ENCODE results near the gene VPS37C.
"Not testable (repeated sequence)": the region's sequence is repeated elsewhere in the genome, so short reads cannot be mapped to it uniquely, and the experiment has no call there.

VPS37C gene

DNA sequence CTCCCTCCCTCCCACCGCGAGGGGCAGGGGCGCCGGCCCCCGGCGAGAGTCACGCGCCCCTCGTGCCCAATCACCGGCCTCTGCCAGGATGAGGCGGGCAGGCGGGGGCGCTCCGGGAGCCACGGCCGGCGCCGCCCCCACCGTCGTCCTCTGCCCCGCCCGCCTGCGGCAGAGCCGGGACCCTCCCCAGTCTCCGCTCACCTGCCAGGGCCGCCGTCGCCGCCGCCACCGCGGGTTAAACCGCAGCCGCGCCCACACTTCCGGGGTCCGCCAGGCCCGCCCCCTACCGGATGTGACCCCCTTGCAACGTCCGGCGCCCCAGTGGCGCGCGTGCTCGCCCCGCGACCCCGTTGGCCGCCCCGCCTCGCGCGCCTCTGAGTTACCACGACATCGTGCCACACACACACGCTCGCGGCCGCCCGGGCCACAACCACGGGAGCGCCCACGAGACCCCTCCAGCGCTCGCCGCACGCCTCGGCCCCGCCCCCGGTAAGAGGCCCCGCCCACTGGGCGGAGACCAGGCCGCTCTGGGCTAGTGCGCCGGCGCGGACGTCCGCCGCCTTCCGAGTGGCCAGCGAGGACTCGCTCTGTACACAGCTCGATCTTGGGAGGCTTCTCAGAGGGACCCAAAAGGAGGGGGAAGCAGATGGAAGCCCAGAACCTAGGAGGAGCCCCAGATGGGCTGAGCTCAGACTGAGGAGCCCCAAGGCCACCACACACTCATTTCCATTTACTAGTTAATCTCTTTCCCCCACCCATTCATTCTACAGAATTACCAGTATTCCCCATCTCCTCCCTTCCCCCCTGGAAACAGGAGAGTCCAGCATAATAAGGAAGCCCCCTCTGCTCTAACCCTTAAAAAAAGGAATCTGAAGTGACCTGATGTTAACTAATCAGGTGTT, at the start of gene VPS37C:
TSS of gene VPS37C (minus strand) at position 237 of the 902 bp plus-strand sequence. CDS start 22,597 bp downstream, outside the sequence.
- peak; percentile 84 to 94 for DNase-seq

DNA sequence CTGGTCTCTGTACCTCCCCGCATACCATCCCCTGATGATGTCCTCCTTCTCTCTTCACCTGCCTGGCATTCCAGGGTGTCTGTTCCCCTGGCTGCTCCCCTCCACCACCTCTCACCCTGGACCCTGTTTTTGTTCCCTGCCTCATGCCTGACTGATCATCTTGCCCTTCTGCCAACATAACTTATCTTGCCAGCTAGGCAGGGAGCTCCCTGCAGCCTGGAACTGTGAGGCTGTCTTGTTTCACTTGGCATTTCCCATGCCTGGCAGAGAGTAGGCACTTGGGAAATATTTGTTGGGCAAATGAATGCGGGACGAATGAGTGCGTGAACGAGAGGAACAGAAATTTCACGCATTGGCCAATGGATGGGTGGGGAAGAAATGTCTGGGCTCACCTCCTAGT, 49.4 kb upstream of the VPS37C start:
- not testable (repeated sequence) for DNase-seq

DNA sequence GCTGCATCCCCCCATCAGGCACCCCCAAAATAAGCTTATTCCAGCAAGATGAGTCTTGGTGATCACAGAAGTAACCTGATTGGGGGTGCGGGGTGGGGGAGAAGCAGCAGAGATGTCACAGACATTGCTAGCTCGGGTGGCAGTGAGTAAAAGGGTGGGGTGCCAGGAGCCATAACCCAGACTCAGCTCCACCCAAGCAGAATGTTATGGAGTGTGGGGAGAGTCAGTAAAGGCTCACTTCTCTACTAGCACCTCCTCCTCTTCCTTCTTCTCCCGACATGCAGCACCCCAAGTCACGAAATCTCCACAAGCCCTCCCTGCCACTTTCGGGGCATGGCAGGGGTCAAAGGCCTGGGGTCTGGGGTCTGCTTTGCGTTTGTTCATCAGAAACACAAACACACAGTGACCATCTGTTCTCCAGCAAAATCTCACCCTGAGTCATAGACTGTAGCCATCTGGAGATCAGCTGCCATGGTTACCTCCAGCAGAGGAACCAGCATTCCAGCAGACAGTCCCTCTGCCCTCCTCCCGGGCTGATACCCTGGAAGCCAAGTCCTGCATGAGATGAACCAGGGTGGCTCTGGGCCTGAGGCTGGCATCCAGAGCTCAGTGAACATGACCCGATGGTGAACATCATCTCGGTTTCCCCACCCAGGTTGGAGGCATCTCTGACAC, 46.5 kb upstream of the VPS37C start:
- not testable (repeated sequence) for DNase-seq

DNA sequence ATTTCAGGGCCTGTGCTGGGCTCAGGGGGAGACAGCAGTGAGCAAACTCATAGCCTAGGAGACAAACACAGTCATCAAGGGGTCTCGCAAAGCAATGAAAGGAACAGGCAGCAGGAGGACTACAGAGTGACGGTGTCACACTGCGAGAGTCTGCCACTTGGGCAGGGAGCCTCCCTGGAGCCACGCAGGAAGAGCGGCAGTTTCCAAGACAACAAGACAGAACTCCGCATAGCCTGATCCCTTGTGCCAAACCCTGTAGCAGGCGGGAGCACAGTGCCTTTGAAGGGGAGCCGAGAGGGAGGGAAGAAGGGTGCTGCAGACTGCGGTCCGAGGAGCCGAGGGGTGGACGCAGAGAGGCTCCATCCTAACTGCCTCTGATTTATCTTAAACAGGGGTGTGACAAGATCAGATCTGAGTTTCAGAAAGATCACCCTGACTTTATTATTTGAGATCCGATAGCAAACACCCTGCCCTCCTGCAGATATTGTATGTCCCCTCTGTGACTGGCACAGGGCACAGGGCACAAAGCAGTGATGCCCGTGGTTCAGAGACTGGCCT, 43.4 kb upstream of the VPS37C start:
- not testable (repeated sequence) for DNase-seq

DNA sequence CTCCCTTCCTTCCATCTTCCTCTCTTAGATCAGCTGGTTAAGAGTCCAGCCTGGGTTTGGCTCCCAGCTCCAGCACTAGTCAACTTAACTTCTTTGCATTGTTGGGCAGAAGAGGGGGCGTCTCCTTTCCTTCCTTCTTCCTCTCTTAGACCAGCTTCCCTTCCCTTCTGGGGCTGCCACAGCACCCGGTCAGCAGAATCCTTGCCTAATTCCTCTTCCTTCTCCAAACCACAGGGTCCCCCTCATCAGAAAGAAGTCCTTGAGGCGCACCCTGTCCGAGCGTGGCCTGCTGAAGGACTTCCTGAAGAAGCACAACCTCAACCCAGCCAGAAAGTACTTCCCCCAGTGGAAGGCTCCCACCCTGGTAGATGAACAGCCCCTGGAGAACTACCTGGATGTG, 42.6 kb upstream of the VPS37C start:
- not testable (repeated sequence) for DNase-seq

DNA sequence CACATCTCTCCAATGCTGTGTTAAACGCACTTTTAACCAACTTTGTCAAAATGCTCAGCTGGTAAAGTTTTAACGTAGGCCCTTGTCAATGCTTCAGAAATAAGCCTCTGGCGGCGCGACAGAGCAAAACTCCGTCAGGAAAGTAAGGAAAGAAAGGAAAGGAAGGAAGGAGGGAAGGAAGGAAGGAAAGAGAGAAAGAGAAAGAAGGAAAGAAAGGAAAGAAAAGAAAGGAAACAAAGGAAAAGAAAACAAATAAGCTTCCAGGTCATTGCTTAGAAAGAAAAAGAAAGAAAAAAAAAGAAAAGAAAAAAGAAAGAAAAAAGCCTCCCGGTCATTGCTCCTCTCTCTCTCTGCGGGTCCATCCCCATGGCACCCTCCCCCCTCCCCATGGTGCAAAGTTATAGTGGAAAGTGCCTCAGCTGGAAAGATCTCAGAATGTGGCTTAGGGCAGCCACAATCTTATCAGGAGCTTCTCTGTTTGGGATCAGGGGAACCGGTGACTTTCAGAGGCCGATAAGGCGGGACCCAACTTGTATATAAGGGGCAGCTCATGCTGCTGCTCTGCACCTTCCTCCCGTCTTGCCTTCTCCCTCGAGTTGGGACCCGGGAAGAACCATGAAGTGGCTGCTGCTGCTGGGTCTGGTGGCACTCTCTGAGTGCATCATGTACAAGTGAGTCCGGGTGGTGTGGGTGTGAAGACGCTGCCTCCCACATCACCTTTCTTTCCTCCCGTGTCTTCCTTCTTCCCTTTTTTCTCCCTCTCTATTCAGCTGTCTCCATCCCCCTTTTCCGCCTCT, 41.9 kb upstream of the VPS37C start, which contains the start of gene PGA3:
TSS of gene PGA3 (plus strand) at position 566 of the 797 bp plus-strand sequence. CDS start at position 616, 50 bp downstream.
- DNase-seq, result not testable (repeated sequence)

DNA sequence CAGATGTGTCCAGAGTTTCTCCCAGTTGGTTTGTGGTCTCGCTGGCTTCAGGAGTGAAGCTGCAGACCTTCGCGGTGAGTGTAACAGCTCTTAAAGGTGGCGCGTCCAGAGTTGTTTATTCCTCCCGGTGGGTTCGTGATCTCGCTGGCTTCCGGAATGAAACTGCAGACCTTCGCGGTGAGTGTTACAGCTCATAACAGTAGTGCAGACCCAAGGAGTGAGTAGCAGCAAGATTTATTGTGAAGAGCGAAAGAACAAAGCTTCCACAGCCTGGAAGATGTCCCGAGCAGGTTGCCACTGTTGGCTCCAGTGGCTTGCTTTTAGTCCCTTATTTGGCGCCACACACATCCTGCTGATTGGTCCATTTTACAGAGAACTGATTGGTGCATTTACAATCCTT, 40.2 kb upstream of the VPS37C start:
- DNase-seq, result no peak

DNA sequence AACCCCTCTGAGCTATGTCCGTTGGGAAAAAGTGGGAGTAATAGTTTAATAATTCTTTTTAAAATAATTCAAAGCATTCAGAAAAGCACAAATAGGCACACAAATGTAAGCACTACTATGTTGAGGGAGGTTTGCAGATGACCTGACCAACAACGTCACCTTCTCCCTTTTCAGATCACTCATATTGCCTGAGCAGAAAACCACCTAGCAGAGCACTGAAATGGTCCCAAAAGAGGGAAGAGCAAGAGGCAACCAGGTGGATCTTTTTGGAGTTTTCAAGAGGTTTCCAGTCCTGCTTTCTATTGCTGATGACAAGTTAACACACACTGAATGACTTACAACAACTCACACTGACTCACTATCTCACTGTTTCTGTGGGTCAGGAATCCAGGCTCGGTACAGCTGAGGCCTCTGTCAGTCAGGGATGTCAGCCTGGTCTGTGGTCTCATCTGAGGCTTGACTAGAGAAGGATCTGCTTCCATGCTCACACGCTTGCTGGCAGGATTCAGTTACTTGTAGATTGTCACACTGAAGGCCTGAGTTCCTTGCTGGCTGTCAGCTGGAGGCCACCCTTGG, 37.8 kb upstream of the VPS37C start:
- DNase-seq, result no peak

DNA sequence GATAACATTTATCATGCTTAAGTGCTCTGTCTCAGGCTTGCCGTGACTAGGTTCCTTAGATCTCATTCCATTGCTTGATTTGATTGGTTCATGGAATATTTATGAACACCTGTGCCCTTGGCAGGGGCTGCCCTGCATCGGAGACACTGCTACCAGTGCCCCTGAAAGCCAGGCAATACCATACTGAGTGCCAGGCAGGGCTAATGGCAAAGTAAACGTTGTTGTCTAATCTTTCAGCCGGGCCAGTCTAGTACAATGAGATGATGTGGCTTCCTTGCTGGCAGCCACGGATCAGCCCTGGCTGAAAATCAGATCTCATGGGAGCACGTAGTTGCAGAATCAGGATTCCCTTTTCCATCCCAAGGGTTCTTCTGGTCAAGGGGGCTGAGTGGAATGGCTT, 37.1 kb upstream of the VPS37C start:
- no peak for DNase-seq

DNA sequence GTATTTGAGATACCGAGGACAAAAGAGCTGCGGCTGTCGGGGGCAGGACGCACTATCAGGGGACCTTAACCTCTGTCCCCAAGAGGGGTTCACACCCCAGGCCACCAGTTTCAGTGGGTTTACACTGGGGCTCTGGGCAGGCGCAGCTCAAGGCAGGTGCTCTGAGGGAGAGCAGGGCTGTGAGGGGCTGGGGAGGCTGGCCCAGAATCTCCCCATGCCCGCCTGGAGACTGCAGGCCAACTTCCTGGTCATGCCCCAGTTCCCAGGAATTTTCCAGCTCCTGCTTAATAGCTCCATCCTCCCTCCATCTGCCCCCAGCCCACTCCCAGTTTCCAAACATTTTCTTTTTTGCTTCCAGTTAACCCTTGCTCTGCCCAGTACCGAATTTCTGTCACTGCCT, 34.5 kb upstream of the VPS37C start:
- DNase-seq, result no peak

DNA sequence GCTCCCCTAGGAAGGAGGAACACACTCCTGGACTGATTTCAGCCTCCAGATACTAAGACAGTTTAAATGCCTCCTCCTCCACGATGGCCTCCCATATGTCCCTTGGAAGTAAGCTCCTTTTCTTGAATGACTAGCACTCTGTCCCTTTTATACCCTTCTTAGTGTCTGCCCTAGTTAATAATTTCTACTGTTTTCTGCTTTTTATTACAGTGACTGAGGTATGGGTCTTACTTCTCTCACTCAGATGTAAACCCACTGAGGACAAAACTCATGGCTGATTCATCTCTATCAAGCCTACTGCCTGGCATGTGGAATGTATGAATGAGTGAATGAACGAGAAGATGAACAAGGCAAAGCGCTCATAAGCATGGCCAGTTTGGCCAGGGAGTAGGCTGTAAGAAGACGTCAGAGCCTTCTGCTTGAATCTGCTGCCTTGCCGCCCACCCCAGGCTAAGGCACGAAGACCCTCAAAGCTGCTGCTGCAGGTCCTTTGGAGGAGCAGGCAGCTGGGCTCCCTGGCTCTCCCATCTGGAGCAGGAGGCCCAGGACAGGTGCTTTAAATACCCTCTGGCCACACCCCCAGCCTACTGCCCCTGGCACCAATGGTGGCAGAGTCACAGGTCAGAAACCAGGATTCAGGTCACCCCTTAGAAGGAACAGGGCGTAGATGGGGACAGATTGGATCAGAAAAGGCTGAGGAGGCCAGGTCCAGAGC, 33.9 kb upstream of the VPS37C start:
- no peak for DNase-seq

DNA sequence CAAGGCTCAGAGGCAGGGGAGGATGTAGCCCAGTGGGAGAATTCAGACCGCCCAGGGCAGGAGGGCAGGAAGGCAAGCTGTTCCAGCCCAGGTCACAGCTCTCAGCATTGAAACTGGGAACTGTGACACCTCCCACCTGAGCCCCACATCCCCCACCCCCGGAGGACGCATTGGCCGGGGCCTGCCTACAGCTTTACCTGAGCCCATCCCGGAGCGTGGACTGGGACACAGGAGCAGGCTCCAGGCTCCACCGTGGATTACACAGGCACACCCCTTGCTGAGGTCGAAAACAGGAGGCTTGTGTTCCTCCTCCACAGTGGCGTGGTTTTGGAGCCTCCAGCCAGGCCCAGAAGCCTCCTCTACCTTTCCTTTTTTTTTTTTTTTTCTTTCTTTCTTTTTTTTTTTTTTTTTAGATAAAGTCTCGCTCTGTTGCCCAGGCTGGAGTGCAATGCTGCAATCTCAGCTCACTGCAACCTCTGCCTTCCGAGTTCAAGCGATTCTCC, 33.0 kb upstream of the VPS37C start:
- no peak for DNase-seq

DNA sequence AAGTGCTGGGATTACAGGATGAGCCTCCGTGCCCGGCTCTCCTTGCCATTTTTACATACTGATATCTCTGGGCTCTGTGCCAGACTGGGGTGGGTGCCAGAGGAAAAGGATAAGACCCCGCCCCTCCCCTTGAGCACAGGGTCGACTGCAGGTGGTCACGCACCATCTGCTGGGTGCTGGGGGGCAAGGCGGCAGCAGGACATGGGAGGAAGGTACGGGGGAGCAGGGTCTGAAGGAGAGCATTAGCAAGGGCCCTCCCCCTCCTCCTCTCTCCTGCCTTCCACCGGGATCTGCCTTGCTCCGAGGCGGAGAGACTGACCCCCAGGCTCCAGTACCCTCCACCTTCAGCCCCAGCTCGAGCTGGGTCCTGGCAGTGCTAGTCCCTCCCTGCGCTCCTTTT, 32.4 kb upstream of the VPS37C start:
- no peak for DNase-seq

DNA sequence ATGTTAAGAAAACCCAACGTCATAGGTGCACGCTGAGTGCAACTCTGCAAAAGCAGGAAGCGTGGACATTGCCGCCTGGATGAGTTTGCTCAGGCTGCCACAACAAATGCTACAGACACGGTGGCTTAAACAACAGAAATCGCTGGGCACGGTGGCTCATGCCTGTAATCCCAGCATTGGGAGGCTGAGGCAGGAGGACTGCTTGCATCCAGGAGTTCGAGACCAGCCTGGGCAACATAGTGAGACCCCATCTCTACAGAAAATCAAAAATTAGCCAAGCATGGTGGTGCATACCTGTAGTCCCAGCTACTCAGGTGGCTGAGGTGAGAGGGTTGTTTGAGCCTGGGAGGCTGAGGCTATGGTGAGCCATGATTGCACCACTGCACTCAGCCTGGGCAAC, 28.7 kb upstream of the VPS37C start:
- DNase-seq, result no peak

DNA sequence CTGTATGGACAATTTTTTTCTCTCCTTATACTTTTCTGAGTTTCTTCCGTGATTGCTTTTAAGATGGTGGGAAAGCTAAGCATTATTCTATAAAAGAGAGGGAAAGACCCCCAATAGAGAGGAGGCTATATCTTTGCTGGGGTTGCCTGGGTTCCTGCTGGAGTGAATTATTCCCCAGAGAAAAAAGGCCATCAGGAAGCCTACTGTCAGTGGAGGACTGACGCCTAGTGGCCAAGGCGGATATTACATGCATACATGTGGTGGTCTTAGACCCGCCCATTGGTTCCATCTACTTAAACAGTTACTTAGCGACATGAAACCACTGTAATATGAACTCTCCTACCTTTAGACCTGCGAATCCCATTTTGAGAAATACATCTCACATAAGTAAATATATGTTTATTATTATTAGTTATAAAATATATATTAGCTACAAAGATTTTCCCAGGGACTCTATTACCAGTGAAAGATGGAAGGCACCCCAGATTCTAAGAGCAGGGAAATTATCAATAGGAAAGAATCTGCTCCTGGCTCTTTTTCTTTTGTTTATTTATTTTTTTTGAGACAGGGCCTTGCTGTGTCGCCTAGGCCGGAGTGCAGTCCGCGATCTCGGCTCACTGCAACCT, 26.4 kb upstream of the VPS37C start:
- peak; percentile 56 to 93 for DNase-seq

DNA sequence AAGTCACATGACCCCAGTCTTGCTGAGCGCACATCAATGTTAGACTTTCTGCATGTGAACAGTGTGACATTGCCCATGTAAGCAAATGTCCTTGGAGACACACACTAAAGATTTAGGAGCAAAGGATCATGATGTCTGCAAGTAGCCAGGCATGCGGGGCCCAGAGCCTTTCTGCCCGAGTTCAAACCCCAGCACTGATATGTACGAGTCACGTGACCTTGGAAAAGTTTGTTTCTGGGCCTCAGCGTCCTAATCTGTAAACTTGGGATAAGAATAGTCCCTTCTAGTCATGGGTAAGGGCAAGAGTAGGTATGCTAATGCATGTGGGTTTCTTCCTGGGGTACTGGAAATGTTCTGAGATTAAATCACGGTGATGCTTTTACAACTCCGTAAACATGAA, 25.3 kb upstream of the VPS37C start:
- no peak for DNase-seq

DNA sequence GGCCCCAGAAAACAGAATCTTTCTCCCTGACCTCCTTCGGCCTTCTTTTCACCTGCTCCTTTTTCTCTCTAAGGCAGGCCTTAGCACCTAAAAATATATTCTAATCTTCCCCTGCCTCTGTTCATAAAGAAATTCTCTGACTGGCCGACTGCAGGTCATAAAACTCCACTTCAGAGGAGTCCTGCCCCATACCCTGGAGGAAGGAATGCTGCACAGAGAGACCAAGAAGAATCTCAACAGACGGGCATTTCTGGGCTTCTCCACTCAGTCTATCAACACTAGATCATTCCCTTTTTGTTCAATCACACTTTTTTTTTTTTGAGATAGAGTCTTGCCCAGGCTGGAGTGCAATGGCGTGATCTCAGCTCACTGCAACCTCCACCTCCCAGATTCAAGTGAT, 22.4 kb upstream of the VPS37C start:
- no peak for DNase-seq

DNA sequence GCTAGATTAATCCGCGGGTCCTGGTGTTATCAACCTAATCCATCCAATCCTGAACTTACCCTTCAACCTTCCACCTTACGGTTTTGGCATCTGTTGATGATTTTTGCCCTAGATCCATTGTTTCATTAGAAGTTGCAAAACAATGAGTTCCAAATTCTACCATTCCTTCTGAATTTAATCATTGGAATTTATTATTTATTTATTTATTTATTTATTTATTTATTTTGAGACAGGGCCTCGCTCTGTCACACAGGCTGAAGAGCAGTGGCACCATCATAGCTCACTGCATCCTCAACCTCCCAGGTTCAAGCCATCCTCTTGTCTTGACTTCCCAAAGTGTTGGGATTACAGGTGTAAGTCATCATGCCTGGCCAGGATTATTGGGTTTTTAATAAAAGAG, 20.3 kb upstream of the VPS37C start:
- no peak for DNase-seq

DNA sequence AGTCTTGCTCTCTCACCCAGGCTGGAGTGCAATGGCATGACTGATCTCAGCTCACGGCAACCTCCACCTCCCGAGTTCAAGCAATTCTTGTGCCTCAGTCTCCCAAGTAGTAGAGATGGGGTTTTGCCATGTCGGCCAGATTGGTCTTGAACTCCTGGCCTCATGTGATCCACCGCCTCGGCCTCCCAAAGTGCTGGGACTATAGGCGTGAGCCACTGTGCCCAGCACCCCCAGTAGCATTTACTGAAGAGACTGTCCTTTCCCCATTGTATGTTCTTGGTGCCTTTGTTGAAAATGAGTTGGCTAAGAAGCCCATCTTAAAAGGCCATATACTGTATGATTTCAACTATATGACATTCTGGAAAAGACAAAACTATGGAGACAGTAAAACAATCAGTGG, 19.0 kb upstream of the VPS37C start:
- DNase-seq, result not testable (repeated sequence)

DNA sequence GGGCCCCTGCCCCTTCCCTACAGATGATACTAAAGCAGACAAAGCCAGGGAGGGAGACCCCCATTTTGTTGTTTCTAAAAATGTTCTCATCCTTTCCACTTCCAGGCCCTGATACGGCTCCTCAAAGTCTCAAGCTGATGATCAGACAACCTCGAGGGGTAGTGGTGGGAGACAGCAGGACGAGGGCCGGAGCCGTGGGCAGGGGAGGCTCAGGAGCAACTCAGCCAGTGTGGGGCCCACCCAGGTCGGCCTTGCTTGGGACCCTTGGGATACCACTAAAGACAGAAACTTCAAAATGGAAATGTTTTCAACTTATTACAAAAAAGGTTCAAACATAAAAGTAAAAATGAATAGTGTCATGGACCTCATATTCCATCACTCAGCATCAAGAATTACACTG, 15.2 kb upstream of the VPS37C start:
- no peak for DNase-seq

DNA sequence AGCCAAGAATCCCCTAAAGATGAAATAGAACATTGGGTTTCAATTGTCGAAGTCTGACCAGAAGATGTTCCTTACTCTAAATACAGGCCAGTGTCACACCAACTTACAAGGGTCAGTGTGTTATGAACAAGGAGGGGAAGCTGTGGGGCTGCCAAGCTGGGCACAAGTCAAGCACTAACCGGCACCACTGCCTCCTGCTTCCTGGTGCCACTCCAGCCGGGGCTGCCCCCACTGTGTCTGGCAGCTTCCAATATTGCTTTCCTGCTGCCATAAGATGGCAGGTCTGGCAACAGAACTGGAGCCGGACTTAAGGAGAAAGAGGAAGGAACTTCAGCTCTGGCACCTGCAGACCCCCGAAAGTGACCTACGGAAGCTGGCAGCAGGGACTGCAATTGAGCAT, 13.7 kb upstream of the VPS37C start:
- no peak for DNase-seq

All from inflammatory macrophage treated with lipopolysaccharide for 1 hour (primary cell).